ENCODE results near the gene LHCGR.

Gene LHCGR

GRCh38 chr2:48728295-48728694 lies 27.2 kb downstream of the LHCGR start:
- no peak for TF ChIP-seq CTCF (conservative IDR thresholded peaks at IDR 0.05; ENCODE audit: low read length)
- DNase-seq (ENCODE audit: low read depth): no peak

GRCh38 chr2:48727560-48727959 lies 28.0 kb downstream of the LHCGR start:
- TF ChIP-seq CTCF (conservative IDR thresholded peaks at IDR 0.05; ENCODE audit: low read length): peak; percentile 58
- no peak overlapping the region for H3K4me3 ChIP-seq (ENCODE audit: low read length)
- DNase-seq (ENCODE audit: low read depth): peak; percentile 59

More at GRCh38 chr2:48728295-48728694, 27.2 kb downstream of the LHCGR start:
- H3K4me3 ChIP-seq (ENCODE audit: low read length): no peak overlapping the region

DNA sequence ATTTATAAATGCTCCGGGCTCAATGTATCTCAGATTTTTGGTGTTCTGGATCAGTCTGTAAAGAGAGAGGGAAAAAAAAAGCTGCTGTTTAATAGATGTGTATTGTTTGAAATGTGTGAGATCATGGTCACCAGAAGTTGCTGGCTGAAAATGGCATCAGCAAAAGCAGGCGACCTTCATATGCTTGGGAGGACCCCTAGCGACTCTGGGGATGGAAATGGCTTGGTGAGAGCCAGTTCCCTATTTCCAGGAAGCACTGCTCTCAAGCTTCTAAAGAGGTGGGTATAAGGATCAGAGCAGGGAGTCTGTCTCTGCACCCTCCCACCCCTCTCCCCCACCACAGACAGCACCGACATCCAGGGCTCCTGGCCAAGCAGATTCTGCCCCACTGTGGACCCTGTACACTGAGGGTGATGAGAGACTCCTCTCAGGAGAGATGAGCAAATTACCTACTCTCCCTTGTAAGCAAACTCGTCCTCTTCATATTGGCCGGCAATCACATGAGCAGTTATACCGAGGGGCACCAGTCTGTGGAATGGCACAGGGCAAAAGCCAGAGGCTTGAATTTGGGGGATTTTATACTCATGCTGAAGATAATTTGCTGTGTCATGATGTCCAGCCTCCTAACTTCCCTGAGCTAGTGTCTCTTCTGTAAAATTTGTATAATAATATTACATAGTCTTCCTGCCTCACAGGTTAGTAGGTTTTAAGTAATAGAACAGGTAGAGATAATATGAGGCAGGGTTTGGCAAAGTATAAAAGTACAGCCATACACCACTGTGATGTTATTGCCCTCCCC lies 29.6 kb downstream of the LHCGR start:
- TF ChIP-seq CTCF (conservative IDR thresholded peaks at IDR 0.05; ENCODE audit: low read length): no peak
- H3K4me3 ChIP-seq (ENCODE audit: low read length): no peak overlapping the region
- no peak for DNase-seq (ENCODE audit: low read depth)

DNA sequence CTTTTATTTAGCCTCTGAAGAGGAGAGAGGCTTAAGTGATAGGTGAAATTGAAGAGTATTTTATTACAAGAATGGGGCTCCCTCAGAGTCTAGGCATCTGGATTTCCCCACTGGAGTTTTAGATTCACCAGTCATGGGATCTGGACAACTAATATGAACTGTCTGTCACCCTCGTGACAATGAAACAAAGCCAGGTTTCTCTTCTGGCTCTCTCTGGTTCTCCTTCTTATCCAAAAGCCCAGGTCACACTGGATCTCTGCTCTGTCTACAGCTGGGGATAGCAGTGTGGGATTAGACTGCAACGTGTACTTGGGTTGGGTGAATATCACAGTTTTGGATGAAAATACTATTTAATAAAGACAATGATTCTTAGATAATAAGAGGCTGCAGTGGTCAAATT lies 31.2 kb downstream of the LHCGR start:
- H3K4me3 ChIP-seq (ENCODE audit: low read length): no peak overlapping the region
- no peak for TF ChIP-seq CTCF (conservative IDR thresholded peaks at IDR 0.05; ENCODE audit: low read length)
- no peak for DNase-seq (ENCODE audit: low read depth)

DNA sequence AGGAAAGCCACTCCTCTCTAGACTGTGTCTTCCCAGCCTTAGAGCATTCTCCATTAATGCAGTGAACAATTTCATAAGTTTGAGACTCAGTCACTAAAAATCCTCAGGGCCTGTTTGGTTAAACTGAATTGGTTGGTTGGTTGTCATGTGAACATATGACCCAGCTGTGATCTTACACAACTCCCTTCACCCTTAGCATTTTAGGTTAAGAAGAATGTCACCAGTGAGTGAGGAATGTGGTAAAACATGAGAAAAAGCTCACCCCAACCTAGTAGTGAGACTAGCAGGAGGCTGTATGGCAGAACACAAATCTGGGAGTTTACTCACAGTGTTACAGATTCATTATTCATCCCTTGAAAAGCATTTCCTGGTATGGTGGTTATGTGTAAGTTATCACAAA lies 32.4 kb downstream of the LHCGR start:
- no peak for TF ChIP-seq CTCF (conservative IDR thresholded peaks at IDR 0.05; ENCODE audit: low read length)
- no peak overlapping the region for H3K4me3 ChIP-seq (ENCODE audit: low read length)
- peak; percentile 98 for DNase-seq (ENCODE audit: low read depth)

DNA sequence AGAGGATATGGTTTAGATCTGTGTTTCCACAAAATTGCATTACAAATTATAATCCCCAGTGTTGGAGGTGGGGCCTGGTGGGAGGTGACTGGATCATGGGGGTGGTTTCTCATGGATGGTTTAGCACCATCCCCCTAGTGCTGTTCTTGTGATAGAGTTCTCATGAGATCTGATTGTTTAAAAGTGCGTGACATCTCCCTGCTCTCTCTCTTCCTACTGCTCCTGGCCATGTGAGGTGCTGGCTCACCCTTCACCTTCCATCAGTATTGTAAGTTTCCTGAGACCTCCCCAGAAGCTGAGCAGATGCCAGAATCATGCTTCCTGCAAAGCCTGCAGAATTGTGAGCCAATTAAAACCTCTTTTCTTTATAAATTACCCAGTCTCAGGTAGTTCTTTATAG lies 33.1 kb downstream of the LHCGR start:
- no peak for TF ChIP-seq CTCF (conservative IDR thresholded peaks at IDR 0.05; ENCODE audit: low read length)
- no peak overlapping the region for H3K4me3 ChIP-seq (ENCODE audit: low read length)
- no peak for DNase-seq (ENCODE audit: low read depth)

GRCh38 chr2:48721158-48721557 lies 34.4 kb downstream of the LHCGR start:
- no peak for TF ChIP-seq CTCF (conservative IDR thresholded peaks at IDR 0.05; ENCODE audit: low read length)
- no peak overlapping the region for H3K4me3 ChIP-seq (ENCODE audit: low read length)
- DNase-seq (ENCODE audit: low read depth): no peak

Data from AG10803 (cell line).